A549 (cell line): ENCODE results near the gene ZC3H18. TPM values are rescaled to one million over a fixed set of nuclear protein-coding genes. Genes with fewer than 3 reads are reported as not detected.

Experiments
- ATAC-seq, 2 experiments: fragments of 200-7000 bp in 1 of 2; fragments of >200 bp in 1 of 2; cut with Nextera tagmentation in 1 of 2; cut with Tn5 transposase in 1 of 2; 3 replicates each; pipeline versions ENCODE4 v1.8.0 to v1.9.1; 2018 to 2020; ENCODE audit warnings: mild to moderate bottlenecking in 1 of 2, moderate library complexity in 1 of 2
- CTCF ChIA-PET: fragments of 300-600 bp; sonication (Branson Sonifier 250); formaldehyde crosslinking; extraction: SDS; loops from one replicate; lab custom pipeline; 2021; ENCODE audit warnings: antibody characterized with exemption, inconsistent platforms; lab: Yijun Ruan, JAX
- POLR2A ChIA-PET: fragments of 350-600 bp; formaldehyde crosslinking; extraction: SDS; loops from one replicate; lab custom pipeline; 2021; ENCODE audit warnings: antibody characterized with exemption, inconsistent platforms; lab: Yijun Ruan, JAX
- DNase-seq, 2 experiments: peaks; one replicate each; pipeline versions ENCODE4 v3.0.0 to v3.0.0-alpha.2; 2011 to 2016; ENCODE audit warnings: low read depth in 1 of 2, low spot score in 1 of 2
- FAIRE-seq: peaks from 2 replicates; lab custom pipeline; 2011; peaks lifted over from hg19 to GRCh38; lab: Jason Lieb, UNC
- H3K27ac ChIP-seq, 2 experiments: fragments of >200 bp; sonication (Bioruptor Twin); formaldehyde crosslinking; 3 replicates each; pipeline ENCODE4 v1.5.1; 2016 to 2017
- H3K4me1 ChIP-seq: fragments of >200 bp; sonication (Bioruptor Twin); formaldehyde crosslinking; 3 replicates; pipeline ENCODE4 v1.6.1; 2016
- H3K4me2 ChIP-seq: fragments of >200 bp; sonication (Bioruptor Twin); formaldehyde crosslinking; 3 replicates; pipeline ENCODE4 v1.6.1; 2016
- H3K4me3 ChIP-seq: fragments of >200 bp; sonication (Bioruptor Twin); formaldehyde crosslinking; 3 replicates; pipeline ENCODE4 v1.5.1; 2016
- H3K9me3 ChIP-seq: fragments of >200 bp; sonication (Bioruptor Twin); formaldehyde crosslinking; 3 replicates; pipeline ENCODE4 v1.6.1; 2016
- BHLHE40 ChIP-seq: IDR thresholded peaks from 2 replicates; pipeline ENCODE4 v1.6.1; 2012; ENCODE audit warnings: low read depth, low read length, inconsistent platforms
- CBX2 ChIP-seq: fragments of 200-600 bp; sonication (generic); IDR thresholded peaks from 2 replicates; pipeline ENCODE4 v1.6.1; 2016; ENCODE audit warnings: low read depth, mild to moderate bottlenecking, borderline replicate concordance
- CBX8 ChIP-seq: fragments of 200-600 bp; sonication (generic); IDR thresholded peaks from 2 replicates; pipeline ENCODE4 v1.6.1; 2016
- EHF ChIP-seq: fragments of 250-450 bp; sonication (Bioruptor Pico); IDR thresholded peaks from 2 replicates; pipeline ENCODE4 v1.5.0; 2020; ENCODE audit warnings: mild to moderate bottlenecking
- EHMT2 ChIP-seq: fragments of 200-600 bp; sonication (generic); IDR thresholded peaks from 2 replicates; pipeline ENCODE4 v1.6.1; 2016; ENCODE audit warnings: antibody characterized with exemption, low read depth, mild to moderate bottlenecking, moderate library complexity
- EP300 ChIP-seq, 2 experiments: fragments of >200 bp; sonication (Bioruptor Twin); formaldehyde crosslinking; IDR thresholded peaks; 2 replicates in 1 of 2; 3 replicates in 1 of 2; pipeline ENCODE4 v1.6.1; 2016 to 2017
- FOXS1 ChIP-seq: fragments of 250-450 bp; sonication (Bioruptor Pico); IDR thresholded peaks from 2 replicates; pipeline ENCODE4 v1.5.0; 2020; ENCODE audit warnings: mild to moderate bottlenecking, moderate library complexity
- HDAC2 ChIP-seq: fragments of 200-600 bp; sonication (generic); IDR thresholded peaks from 2 replicates; pipeline ENCODE4 v1.6.1; 2016
- HES2 ChIP-seq: fragments of >200 bp; sonication (Bioruptor Twin); formaldehyde crosslinking; IDR thresholded peaks from 2 replicates; pipeline ENCODE4 v1.6.1; 2016
- JUN ChIP-seq, 2 experiments: fragments of >200 bp; sonication (Bioruptor Twin); formaldehyde crosslinking; IDR thresholded peaks; 2 replicates in 1 of 2; 3 replicates in 1 of 2; pipeline ENCODE4 v1.6.1; 2016 to 2017
- JUNB ChIP-seq: fragments of >200 bp; sonication (Bioruptor Twin); formaldehyde crosslinking; IDR thresholded peaks from 2 replicates; pipeline ENCODE4 v1.6.1; 2016
- KDM1A ChIP-seq: fragments of 200-600 bp; sonication (generic); IDR thresholded peaks from 2 replicates; pipeline ENCODE4 v1.6.1; 2016; ENCODE audit warnings: low read depth, mild to moderate bottlenecking
- KDM5A ChIP-seq: fragments of 200-600 bp; sonication (generic); IDR thresholded peaks from 2 replicates; pipeline ENCODE4 v1.6.1; 2016; ENCODE audit warnings: antibody characterized with exemption, mild to moderate bottlenecking
- MAFK ChIP-seq: fragments of 450-650 bp; IDR thresholded peaks from 2 replicates; pipeline ENCODE4 v1.6.1; 2014; ENCODE audit not compliant: partially characterized antibody
- MAZ ChIP-seq: fragments of 150-350 bp; IDR thresholded peaks from 2 replicates; pipeline ENCODE4 v1.6.1; 2014; ENCODE audit warnings: antibody characterized with exemption, low read depth, low read length, borderline replicate concordance
- PHF8 ChIP-seq: fragments of 200-600 bp; sonication (generic); IDR thresholded peaks from 2 replicates; pipeline ENCODE4 v1.6.1; 2016; ENCODE audit warnings: low read depth, mild to moderate bottlenecking, antibody characterized with exemption, moderate library complexity, borderline replicate concordance
- POLR2AphosphoS2 ChIP-seq: conservative IDR thresholded peaks from 2 replicates; pipeline ENCODE4 v1.6.1; 2012; ENCODE audit warnings: low read length, improper control_type of control experiment, inconsistent platforms
- RARB ChIP-seq: fragments of 250-450 bp; sonication (Bioruptor Pico); IDR thresholded peaks from 2 replicates; pipeline ENCODE4 v1.8.0; 2021; ENCODE audit warnings: mild to moderate bottlenecking, moderate library complexity
- REST ChIP-seq: fragments of 200-600 bp; sonication (generic); IDR thresholded peaks from 2 replicates; pipeline ENCODE4 v1.6.1; 2016; ENCODE audit warnings: antibody characterized with exemption, mild to moderate bottlenecking, moderate library complexity
- RNF2 ChIP-seq: fragments of 200-600 bp; sonication (generic); IDR thresholded peaks from 2 replicates; pipeline ENCODE4 v1.6.1; 2016; ENCODE audit warnings: low read depth, mild to moderate bottlenecking, antibody characterized with exemption, moderate library complexity, borderline replicate concordance
- SMC3 ChIP-seq: fragments of >200 bp; sonication (Bioruptor Twin); formaldehyde crosslinking; IDR thresholded peaks from 3 replicates; pipeline ENCODE4 v1.6.1; 2018; ENCODE audit warnings: inconsistent platforms
- SREBF2 ChIP-seq: fragments of 450-650 bp; IDR thresholded peaks from 2 replicates; pipeline ENCODE4 v1.6.1; 2014; ENCODE audit warnings: mild to moderate bottlenecking, moderate library complexity
- TP53 ChIP-seq: fragments of 250-450 bp; sonication (Bioruptor Pico); IDR thresholded peaks from 2 replicates; pipeline ENCODE4 v1.5.0; 2021; ENCODE audit warnings: mild to moderate bottlenecking, moderate library complexity
- ZFP36 ChIP-seq: fragments of 450-650 bp; IDR thresholded peaks from 2 replicates; pipeline ENCODE4 v1.6.1; 2014; ENCODE audit warnings: borderline replicate concordance; ENCODE audit not compliant: partially characterized antibody
- WGBS: methylation state at CpG from one replicate; pipeline ENCODE4 v1.1.6; 2017; ENCODE audit errors: missing lambda C conversion rate; 5-methylcytosine and 5-hydroxymethylcytosine counted together
- polyA plus RNA-seq, 4 experiments: library from polyadenylated mRNA; depleted of rRNA in 3 of 4; stranded (reverse); fragments of >200 nt; fragmentation: RNase III in 1 of 4; extraction: RNeasy Plus Mini Kit Qiagen cat#74134 plus additional on column Dnase treatment in 1 of 4; gene quantifications; 2 replicates in 3 of 4; 3 replicates in 1 of 4; pipeline ENCODE4 v1.2.3, GENCODE V29; 2011 to 2017
- TF ChIP-seq, protein P1 (sequence below): IDR thresholded peaks from 2 replicates; pipeline ENCODE4 v1.6.1; 2012; ENCODE audit warnings: low read depth, borderline replicate concordance
- TF ChIP-seq, protein P2 (sequence below): fragments of 450-650 bp; IDR thresholded peaks from 2 replicates; pipeline ENCODE4 v1.6.1; 2014; ENCODE audit warnings: antibody characterized with exemption

ZC3H18 gene
- polyA plus RNA-seq, 2 of the 4 experiments (the other 2 are of a cell fraction): 21.1 to 48.2 TPM

GRCh38 chr16:88523309-88524161 lies 46.7 kb upstream of the ZC3H18 start:
- no peak for DNase-seq
- Histone ChIP-seq H3K27ac (no peak overlapping the region), H3K4me1 (peaks cover 4% of the 10 kb centered on the region; the same call in 1 of the 3 replicates), H3K4me2 (no peak overlapping the region), H3K9me3 (no peaks in the 10 kb centered on the region), H3K4me3 (no peak overlapping the region)
- ChIA-PET CTCF (interaction anchor here (0.8 kb wide), 1 partner anchor 87 kb away, joined by 3 read pairs; no protein-coding TSS in a partner anchor), POLR2A (no interaction called here)
- FAIRE-seq: no peak
- 88% methylated on average over 38 of the region's 47 CpGs for WGBS
- TF ChIP-seq HDAC2: no peak
- TF ChIP-seq KDM1A: no peak
- no peak for TF ChIP-seq FOXS1
- TF ChIP-seq EHF (CRISPR knock-in tag): no peak
- no peak for TF ChIP-seq HES2
- TF ChIP-seq SMC3: no peak
- no peak for TF ChIP-seq EHMT2
- TF ChIP-seq JUN (IDR thresholded peaks at IDR 0.05): no peak
- TF ChIP-seq ZFP36: no peak
- ATAC-seq: no peak

DNA sequence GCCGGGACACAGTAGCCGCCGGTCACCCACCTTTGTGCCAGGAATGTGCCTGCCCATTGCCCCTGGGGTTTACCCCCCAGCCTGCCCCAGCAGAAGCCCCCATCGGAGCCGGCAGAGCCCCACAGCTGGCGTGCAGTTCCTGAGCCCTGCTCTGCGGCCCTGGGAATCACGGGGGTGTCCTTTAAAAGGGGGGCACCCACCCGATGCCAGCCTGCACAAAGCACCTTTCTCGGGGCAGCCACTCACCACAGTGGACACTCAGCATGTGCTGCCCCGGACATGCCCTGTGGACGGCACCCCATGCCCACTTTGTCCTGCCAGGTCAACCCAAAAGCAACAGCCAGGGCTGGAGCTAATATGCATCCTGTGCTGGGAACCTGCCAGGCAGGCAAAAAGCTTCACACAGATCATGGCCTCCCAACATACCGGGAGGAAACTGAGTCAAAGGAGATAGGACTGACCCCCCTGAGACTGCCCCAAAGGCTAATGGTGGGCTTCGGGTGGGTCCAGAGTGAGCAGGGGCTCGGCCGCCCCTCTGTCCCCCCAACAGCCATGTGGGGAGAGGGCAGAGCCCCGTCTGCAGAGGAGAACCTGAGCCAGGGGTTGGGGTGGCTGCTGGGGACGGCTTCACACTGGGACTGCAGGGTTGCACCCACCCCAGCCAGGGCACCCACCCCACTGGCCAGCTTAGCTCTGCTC lies 45.8 kb upstream of the ZC3H18 start:
- TF ChIP-seq EP300 (IDR thresholded peaks at IDR 0.05) (no peak), JUNB (no peak), RARB (CRISPR knock-in tag) (no peak), PHF8 (no peak)
- Histone ChIP-seq H3K9me3 (no peaks in the 10 kb centered on the region), H3K4me2 (no peak overlapping the region), H3K4me1 (peaks cover 4% of the 10 kb centered on the region; the same call in 1 of the 3 replicates), H3K27ac (no peak overlapping the region), H3K4me3 (no peak overlapping the region)
- 73% methylated on average over 7 of the region's 18 CpGs for WGBS
- DNase-seq (no peak), ATAC-seq (no peak), FAIRE-seq (no peak)
- ChIA-PET CTCF (interaction anchor here (0.6 to 0.8 kb wide), 2 partner anchors 88 to 518 kb away, joined by 3 to 4 read pairs; no protein-coding TSS in a partner anchor), POLR2A (interaction anchor here (1.4 kb wide), 1 partner anchor 72 kb away, joined by 5 read pairs; the partner anchor contains the start of gene ZFPM1)

DNA sequence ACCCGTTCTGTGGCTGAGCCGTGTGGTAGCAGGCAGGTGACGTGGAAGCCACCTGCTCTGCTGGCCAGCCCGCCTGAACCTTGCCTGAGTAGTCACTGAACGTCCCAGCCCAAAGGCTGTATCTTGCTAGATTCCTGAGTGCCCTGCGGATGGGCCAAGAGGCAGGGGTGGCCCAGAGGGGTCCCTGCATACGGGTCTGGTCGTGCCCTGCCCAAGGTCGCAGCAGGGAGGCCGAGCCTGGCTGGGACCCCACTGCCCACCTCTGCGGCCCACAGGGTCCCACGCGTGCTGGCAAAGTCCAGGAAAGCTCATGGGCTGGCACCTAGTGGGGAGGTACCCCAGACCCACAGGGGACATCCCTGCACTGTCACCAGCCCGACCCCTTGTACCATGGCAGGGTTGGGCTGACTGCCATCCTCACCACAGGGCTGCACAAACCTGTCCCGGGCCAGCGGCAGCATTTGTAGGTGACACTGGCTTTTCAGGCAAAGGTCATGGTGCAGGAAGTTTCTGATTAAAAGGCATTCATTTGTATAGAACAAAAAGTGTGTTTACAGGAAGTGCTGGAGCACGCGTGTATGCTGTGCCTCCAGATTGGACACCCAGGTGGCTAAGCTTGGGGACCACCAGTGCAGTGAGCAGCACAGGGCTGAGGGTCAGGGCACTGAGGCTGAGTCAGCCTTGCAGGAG lies 45.1 kb upstream of the ZC3H18 start:
- ATAC-seq: no peak
- H3K9me3 ChIP-seq: no peaks in the 10 kb centered on the region
- WGBS: 73% methylated on average over 9 of the region's 18 CpGs
- ChIA-PET CTCF (interaction anchor here (0.6 to 1.2 kb wide), 2 partner anchors 82 to 519 kb away, joined by 3 to 4 read pairs; no protein-coding TSS in a partner anchor), POLR2A (interaction anchor here (1.4 kb wide), 1 partner anchor 72 kb away, joined by 5 read pairs; the partner anchor contains the start of gene ZFPM1)
- no peak overlapping the region for H3K4me2 ChIP-seq
- H3K27ac ChIP-seq: no peak overlapping the region
- H3K4me3 ChIP-seq: no peak overlapping the region
- H3K4me1 ChIP-seq: peaks cover 4% of the 10 kb centered on the region; the same call in 1 of the 3 replicates
- DNase-seq: no peak
- no peak for FAIRE-seq
- TF ChIP-seq BHLHE40 (no peak), RNF2 (no peak), JUN (IDR thresholded peaks at IDR 0.05) (no peak), CBX8 (no peak), POLR2AphosphoS2 (no peak), SREBF2 (no peak), REST (no peak), MAZ (no peak), PHF8 (no peak), TP53 (CRISPR knock-in tag) (no peak), ZFP36 (no peak), KDM5A (no peak), MAFK (no peak), CBX2 (no peak)
- TF ChIP-seq, protein P1, sequence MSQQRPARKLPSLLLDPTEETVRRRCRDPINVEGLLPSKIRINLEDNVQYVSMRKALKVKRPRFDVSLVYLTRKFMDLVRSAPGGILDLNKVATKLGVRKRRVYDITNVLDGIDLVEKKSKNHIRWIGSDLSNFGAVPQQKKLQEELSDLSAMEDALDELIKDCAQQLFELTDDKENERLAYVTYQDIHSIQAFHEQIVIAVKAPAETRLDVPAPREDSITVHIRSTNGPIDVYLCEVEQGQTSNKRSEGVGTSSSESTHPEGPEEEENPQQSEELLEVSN: no peak
- TF ChIP-seq, protein P2, sequence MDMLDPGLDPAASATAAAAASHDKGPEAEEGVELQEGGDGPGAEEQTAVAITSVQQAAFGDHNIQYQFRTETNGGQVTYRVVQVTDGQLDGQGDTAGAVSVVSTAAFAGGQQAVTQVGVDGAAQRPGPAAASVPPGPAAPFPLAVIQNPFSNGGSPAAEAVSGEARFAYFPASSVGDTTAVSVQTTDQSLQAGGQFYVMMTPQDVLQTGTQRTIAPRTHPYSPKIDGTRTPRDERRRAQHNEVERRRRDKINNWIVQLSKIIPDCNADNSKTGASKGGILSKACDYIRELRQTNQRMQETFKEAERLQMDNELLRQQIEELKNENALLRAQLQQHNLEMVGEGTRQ: no peak
